LNCaP clone FGC (cell line): Measurements from ENCODE around the gene MYL7.

Source experiments
- DNase-seq: peaks from one replicate; pipeline ENCODE4 v3.0.0-alpha.2; 2011; ENCODE audit warnings: low read depth
- H3K4me3 ChIP-seq: 2 replicates; pipeline ENCODE4 v1.5.1; 2011; ENCODE audit warnings: mild to moderate bottlenecking, low read depth, low read length, control low read depth
- CTCF ChIP-seq: IDR thresholded peaks from 2 replicates; pipeline ENCODE4 v1.5.1; 2012; ENCODE audit warnings: mild to moderate bottlenecking; ENCODE audit not compliant: control insufficient read depth, insufficient read depth; ENCODE audit errors: extremely low read depth

Gene MYL7

GRCh38 chr7:44145479-44145968, 4.4 kb upstream of the MYL7 start:
- no peak for DNase-seq
- no peak overlapping the region for H3K4me3 ChIP-seq
- TF ChIP-seq CTCF = no peak

GRCh38 chr7:44144968-44145478, 3.9 kb upstream of the MYL7 start:
- no peak overlapping the region for H3K4me3 ChIP-seq
- TF ChIP-seq CTCF = no peak

GRCh38 chr7:44144426-44144967, 3.4 kb upstream of the MYL7 start:
- no peak overlapping the region for H3K4me3 ChIP-seq
- TF ChIP-seq CTCF = no peak
- DNase-seq = no peak

More at GRCh38 chr7:44144968-44145478, 3.9 kb upstream of the MYL7 start:
- no peak for DNase-seq

- H3K4me3 ChIP-seq = no peak overlapping the region
- DNase-seq = no peak
- TF ChIP-seq CTCF = no peak
These were observed 2.6 kb upstream of the MYL7 start for GRCh38 chr7:44143646-44144250.

GRCh38 chr7:44142028-44142427, 896 bp upstream of the MYL7 start:
- TF ChIP-seq CTCF = no peak
- no peak for DNase-seq
- no peak overlapping the region for H3K4me3 ChIP-seq

GRCh38 chr7:44140341-44140740, 791 bp downstream of the MYL7 start:
- no peak for TF ChIP-seq CTCF
- DNase-seq = no peak

More at GRCh38 chr7:44140341-44140740, 791 bp downstream of the MYL7 start:
- H3K4me3 ChIP-seq = no peak overlapping the region
